Prostate gland (tissue), 2 donors: ENCODE measurements around the gene DPH3.

ENCODE experiments used
- CTCF ChIP-seq, 4 experiments: fragments of 200-600 bp in 2 of 4; fragments of 450-650 bp in 2 of 4; sonication (generic) in 2 of 4; IDR thresholded peaks; 1 replicate in 3 of 4; 2 replicates in 1 of 4; pipeline ENCODE4 v1.5.1; 2016 to 2019; ENCODE audit warnings: antibody characterized with exemption in 4 of 4, mild to moderate bottlenecking in 2 of 4, moderate library complexity in 2 of 4
- POLR2A ChIP-seq: fragments of 450-650 bp; IDR thresholded peaks from one replicate; pipeline ENCODE4 v1.6.1; 2016; ENCODE audit warnings: antibody characterized with exemption, mild to moderate bottlenecking
- POLR2AphosphoS5 ChIP-seq: sonication (generic); formaldehyde crosslinking; IDR thresholded peaks from one replicate; pipeline ENCODE4 v1.6.1; 2017; ENCODE audit warnings: antibody characterized with exemption

- TF ChIP-seq CTCF (IDR thresholded peaks at IDR 0.05), result no peak
- no peak for TF ChIP-seq POLR2A
- no peak for TF ChIP-seq POLR2AphosphoS5
These were observed 15.9 kb upstream of the DPH3 start for GRCh38 chr3:16280671-16281070.
